BJ (cell line): Measurements from ENCODE around the gene KCNK3. TPM values are rescaled to one million over a fixed set of nuclear protein-coding genes. Genes with fewer than 3 reads are reported as not detected.

Experiments
- CTCF ChIA-PET: fragments of 350-600 bp; formaldehyde crosslinking; extraction: SDS; loops from one replicate; lab custom pipeline; 2021; ENCODE audit warnings: antibody characterized with exemption, inconsistent platforms; lab: Yijun Ruan, JAX
- POLR2A ChIA-PET: fragments of 300-600 bp; sonication (Branson Sonifier 250); formaldehyde crosslinking; extraction: SDS; loops from one replicate; lab custom pipeline; 2021; ENCODE audit warnings: antibody characterized with exemption; lab: Charles Lee
- DNase-seq: peaks from one replicate; pipeline ENCODE4 v3.0.0-alpha.2; 2011; ENCODE audit warnings: low read depth
- H3K27me3 ChIP-seq: 2 replicates; pipeline ENCODE4 v1.6.0; 2011; ENCODE audit warnings: low read length; ENCODE audit not compliant: control insufficient read depth, insufficient read depth
- H3K36me3 ChIP-seq: 2 replicates; pipeline ENCODE4 v1.5.1; 2011; ENCODE audit warnings: low read length; ENCODE audit not compliant: control insufficient read depth, insufficient read depth
- H3K4me3 ChIP-seq: 2 replicates; pipeline ENCODE4 v1.5.1; 2011; ENCODE audit warnings: low read depth, mild to moderate bottlenecking, control low read depth, low read length
- polyA plus RNA-seq: library from polyadenylated mRNA; depleted of rRNA; stranded (reverse); fragments of >200 nt; gene quantifications from 2 replicates; pipeline ENCODE4 v1.2.3, GENCODE V29; 2011
- TF ChIP-seq, protein P1 (sequence below): IDR thresholded peaks from 2 replicates; pipeline ENCODE4 v1.5.1; 2011; ENCODE audit warnings: low read depth, mild to moderate bottlenecking, control low read depth, inconsistent platforms, low read length, moderate library complexity; ENCODE audit not compliant: insufficient read depth

The KCNK3 gene
- polyA plus RNA-seq, 1 experiment = 0.22 TPM

DNA sequence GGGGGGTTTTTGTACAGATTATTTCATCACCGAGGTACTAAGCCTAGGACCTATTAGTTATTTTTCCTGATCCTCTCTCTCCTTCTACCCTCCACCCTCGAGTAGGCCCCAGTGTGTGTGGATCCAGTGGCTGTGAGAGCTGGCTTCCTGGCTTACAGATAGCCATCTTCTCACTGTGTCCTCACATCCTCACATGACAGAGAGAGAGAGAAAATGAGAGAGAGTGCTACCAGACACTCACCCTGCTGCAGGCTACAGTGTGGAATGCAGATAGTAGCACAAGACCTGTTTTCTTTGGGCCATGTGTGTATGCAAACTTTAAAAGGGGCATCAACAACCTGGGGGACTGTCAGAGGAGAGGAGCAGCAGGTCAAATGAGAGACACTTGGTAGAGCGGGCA lies 9.5 kb downstream of the KCNK3 start:
- DNase-seq = no peak
- ChIA-PET CTCF (interaction anchor here (1.1 kb wide), 1 partner anchor 43 kb away, joined by 4 read pairs; no protein-coding TSS in a partner anchor), POLR2A (no interaction called here)
- TF ChIP-seq, protein P1, sequence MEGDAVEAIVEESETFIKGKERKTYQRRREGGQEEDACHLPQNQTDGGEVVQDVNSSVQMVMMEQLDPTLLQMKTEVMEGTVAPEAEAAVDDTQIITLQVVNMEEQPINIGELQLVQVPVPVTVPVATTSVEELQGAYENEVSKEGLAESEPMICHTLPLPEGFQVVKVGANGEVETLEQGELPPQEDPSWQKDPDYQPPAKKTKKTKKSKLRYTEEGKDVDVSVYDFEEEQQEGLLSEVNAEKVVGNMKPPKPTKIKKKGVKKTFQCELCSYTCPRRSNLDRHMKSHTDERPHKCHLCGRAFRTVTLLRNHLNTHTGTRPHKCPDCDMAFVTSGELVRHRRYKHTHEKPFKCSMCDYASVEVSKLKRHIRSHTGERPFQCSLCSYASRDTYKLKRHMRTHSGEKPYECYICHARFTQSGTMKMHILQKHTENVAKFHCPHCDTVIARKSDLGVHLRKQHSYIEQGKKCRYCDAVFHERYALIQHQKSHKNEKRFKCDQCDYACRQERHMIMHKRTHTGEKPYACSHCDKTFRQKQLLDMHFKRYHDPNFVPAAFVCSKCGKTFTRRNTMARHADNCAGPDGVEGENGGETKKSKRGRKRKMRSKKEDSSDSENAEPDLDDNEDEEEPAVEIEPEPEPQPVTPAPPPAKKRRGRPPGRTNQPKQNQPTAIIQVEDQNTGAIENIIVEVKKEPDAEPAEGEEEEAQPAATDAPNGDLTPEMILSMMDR = no peak
- no peak overlapping the region for H3K4me3 ChIP-seq
- H3K36me3 ChIP-seq = no peaks in the 10 kb centered on the region
- H3K27me3 ChIP-seq = no peaks in the 10 kb centered on the region

DNA sequence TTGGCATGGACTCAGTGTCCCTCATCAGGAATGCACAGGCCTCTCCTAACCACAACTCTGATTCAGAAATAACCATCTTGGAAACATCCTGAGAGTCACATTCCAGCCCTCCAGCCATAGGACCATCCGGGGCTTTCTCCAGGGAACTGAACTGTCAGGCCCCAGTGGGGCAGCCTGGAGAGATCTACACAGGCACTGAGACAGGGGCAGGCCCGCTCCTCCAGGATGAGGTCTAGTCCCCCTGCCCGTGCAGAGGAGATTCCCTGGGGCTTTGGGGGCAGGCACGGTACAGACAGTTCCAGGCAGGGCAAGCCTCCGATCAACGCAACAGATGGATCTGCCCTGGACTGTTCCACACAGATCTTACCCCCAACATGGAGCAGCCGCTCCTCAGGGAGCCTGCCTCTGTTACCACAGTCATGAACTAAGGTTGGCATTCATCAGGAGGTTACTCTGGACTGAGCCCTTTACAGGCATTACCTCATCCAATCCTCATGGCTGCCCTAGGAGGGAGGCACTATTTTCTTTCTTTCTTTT lies 12.0 kb downstream of the KCNK3 start:
- no peaks in the 10 kb centered on the region for H3K36me3 ChIP-seq
- TF ChIP-seq, protein P1 = no peak
- ChIA-PET POLR2A (no interaction called here), CTCF (no interaction called here)
- H3K27me3 ChIP-seq = no peaks in the 10 kb centered on the region
- H3K4me3 ChIP-seq = no peak overlapping the region
- DNase-seq = no peak

DNA sequence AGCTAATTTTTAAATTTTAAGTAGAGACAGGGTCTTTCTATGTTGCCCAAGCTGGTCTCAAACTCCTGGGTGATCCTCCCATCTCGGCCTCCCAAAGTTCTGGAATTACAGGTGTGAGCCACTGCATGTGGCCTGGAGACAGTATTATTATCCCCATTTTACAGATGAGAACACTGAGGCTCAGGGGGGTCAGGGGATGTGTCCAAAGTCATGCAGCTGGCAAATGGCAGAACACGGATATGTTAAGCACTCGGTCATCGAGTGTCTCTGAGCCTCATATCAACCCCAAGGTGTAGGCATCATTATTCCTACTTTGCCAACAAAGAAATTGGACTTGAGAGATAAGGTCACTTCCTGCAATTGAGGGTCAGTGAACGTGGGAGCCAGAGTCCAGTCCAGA lies 12.6 kb downstream of the KCNK3 start:
- no peak for DNase-seq
- Histone ChIP-seq H3K36me3 (no peaks in the 10 kb centered on the region), H3K4me3 (no peak overlapping the region), H3K27me3 (no peaks in the 10 kb centered on the region)
- ChIA-PET CTCF (no interaction called here), POLR2A (no interaction called here)
- TF ChIP-seq, protein P1 = no peak

GRCh38 chr2:26706093-26706492 lies 13.6 kb downstream of the KCNK3 start:
- Histone ChIP-seq H3K36me3 (no peaks in the 10 kb centered on the region), H3K4me3 (no peak overlapping the region), H3K27me3 (no peaks in the 10 kb centered on the region)
- DNase-seq = no peak
- ChIA-PET CTCF (no interaction called here), POLR2A (no interaction called here)
- TF ChIP-seq, protein P1 = no peak

GRCh38 chr2:26706616-26707473 lies 14.3 kb downstream of the KCNK3 start:
- CTCF ChIA-PET = no interaction called here
- POLR2A ChIA-PET = no interaction called here
- no peaks in the 10 kb centered on the region for H3K27me3 ChIP-seq
- H3K4me3 ChIP-seq = no peak overlapping the region
- TF ChIP-seq, protein P1 = no peak
- H3K36me3 ChIP-seq = no peaks in the 10 kb centered on the region
- no peak for DNase-seq
